CD4-positive, alpha-beta T cell treated with Interleukin-4 for 1 hour (primary cell): ENCODE results near the gene RNF227.
A peak's percentile ranks its signal among the peaks of the same experiment; 100 is the strongest.
"Not testable (repeated sequence)": the region's sequence is repeated elsewhere in the genome, so short reads cannot be mapped to it uniquely, and the experiment has no call there.

Experiments used
- DNase-seq, 2 donors: peaks; one replicate each; pipeline ENCODE4 v3.0.0-alpha.2; 2020 to 2022

The RNF227 gene

GRCh38 chr17:7887482-7888183, 28.5 kb downstream of the RNF227 start:
- peak; percentile 95 to 98 for DNase-seq

- DNase-seq: no peak
These were observed 29.0 kb downstream of the RNF227 start for GRCh38 chr17:7887038-7887481.

GRCh38 chr17:7886227-7887037, 29.7 kb downstream of the RNF227 start:
- DNase-seq: peak; percentile 74 to 78

DNA sequence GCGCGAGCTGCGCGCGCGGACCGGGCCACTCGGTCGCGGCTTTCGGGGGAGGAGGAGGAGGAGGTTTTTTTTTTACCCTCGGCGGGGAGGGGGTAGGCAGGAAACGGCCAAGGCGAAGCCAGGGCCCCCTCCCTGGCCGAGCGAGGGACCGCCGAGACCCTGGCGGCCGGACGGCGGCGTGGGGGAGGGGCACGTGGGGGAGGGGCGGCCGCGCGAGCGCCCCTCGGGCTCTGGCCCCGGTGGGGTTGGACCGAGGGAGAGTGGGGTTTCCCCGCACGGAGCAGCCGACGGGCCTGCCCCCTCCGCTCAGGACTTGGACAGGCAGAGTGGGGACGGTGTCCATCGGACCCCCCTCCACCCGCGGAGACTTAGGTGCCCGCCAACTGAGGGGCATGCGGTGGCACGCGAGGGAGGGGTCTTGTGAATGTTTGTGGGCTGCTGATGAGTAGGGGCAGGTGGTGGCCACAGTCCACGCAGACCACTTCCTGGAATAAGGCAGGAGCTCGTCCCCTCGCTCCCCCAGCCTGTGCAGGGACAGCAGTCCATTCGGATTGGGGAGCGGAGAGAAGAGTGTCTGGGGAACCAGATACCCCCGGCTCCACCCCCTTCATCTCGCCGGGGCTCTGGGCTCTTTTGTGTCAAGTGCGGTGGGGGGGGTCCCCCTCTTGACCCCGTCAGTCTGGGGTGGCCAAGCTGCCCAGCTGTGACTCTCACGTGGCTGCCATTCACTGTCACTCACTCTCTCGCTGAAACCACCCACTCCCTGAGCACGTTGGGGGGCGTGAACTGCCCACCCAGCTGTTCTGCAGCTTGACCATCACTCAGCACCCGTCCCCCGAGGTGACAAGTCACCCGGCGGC, 30.5 kb downstream of the RNF227 start:
- DNase-seq: peak; percentile 56 to 57

- peak; percentile 41 to 54 for DNase-seq
These were observed 31.3 kb downstream of the RNF227 start for GRCh38 chr17:7884581-7885366.

GRCh38 chr17:7883781-7884386, 32.2 kb downstream of the RNF227 start:
- peak; percentile 65 to 79 for DNase-seq

DNA sequence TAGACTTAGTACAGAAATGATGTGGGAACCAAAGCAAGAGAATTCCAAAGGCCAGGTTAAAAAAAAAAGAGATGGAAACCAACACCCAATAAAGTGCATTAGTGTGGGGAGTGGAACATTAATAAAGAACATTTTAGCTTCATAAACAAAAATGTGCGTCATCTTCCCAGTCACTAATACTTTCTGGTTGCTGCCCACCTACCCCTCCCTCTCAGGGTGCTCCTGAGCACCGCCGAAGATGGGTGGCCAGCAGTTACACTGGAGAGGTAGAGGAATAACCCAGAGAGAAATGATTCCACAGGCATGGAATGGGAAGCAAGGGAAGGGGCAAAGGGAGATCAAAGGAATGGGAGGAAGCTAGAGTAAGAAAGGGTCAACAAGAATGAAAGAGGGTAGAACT, 33.5 kb downstream of the RNF227 start:
- DNase-seq: no peak

- DNase-seq: no peak
These were observed 34.0 kb downstream of the RNF227 start for GRCh38 chr17:7882068-7882467.

DNA sequence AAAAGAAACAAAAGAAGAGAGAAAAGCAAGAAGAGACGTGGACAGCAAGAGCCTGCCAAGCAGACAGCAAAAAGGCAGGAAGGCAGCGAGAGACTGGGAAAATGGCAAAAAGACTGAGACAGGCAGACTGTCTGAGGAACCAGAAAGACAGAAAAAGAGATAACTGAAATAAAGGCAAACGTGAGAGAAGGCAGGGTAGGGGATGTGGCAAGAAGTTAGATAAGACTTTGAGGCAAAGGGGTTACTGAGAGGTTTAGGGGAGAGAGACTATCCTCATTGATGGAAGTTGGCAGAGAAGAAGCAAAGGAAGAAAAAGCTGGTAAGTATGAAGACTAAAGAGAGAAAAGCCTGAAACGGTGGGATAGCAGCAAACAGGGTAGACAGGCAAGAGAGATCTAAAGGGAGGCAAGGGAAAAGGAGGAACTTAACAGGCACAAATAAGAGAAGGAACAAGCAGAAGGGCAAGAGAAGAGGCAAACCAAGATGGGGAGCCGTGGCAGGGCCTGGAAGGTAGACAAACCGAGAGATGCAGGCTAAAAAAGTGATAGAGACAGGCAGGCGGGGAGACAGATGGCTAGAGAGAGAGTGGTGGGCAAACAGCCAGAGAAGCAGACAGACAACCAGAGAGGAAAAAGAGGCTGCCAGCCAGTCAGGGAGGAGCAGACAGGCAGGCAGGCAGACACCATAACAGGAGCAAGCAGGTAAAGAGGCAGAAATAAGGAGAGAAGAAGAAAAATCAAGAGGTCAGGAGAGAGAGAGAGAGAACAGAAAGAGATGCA, 34.6 kb downstream of the RNF227 start:
- DNase-seq: no peak

- DNase-seq: no peak
These were observed 35.8 kb downstream of the RNF227 start for GRCh38 chr17:7880076-7880868.

DNA sequence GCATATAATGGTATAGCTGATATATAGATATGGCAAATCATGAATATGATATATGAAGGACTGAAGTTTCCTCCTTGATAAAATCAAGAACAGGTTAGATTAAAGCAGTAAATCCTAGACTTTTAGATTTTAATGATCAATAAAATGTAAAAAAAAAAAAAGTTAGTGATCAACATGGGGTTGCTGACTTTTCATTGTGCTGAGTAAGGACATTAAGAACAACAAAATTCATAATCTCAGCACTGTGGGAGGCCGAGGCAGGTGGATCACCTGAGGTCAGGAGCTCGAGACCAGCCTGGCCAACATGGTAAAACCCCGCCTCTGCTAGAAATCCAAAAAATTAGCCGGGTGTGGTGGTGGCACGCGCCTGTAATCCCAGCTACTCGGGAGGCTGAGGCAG, 37.9 kb downstream of the RNF227 start:
- DNase-seq: no peak

- DNase-seq: no peak
These were observed 40.2 kb downstream of the RNF227 start for GRCh38 chr17:7875804-7876370.

DNA sequence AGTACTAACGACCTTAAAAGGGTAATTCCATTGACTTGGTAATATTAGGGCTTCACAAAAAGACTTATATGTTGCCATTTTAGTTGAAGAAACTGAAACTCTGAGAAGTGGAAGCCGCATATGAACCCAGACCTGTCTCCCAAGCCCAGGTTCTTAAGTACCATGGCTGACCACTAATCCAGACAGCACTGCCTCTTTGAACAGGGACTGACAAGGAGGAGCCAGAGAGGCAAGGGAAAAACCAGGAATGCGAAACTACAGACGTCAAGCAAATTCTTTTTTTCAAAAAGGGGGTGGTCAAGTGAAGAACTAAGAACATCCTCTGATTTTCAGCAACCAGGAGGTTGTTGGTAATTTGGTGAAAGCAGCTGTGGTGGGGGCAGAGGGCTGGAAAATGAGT, 43.0 kb downstream of the RNF227 start:
- DNase-seq: no peak

DNA sequence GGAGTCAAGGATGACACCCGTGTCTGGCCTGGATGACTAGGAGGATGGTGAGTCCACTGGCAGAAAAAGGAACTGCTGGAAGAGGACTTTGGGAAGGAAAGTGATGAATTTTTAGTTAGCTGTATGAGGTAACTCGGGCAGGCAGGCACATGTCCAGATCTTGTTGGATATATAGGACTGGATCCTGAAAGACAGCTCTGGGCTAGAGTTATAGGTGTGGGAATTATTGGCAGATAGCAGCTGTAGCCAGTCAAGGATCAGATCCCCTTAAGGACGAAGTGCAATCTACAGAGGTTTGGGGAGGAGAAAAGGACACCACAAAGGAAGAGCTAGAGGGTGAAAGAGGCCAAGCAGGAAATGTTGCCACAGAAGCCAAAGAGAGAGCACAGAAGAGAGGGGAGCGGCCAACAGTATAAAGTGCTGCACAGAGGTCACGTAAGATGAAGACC, 48.2 kb downstream of the RNF227 start:
- DNase-seq: peak in 1 of 2 donors; percentile 37

DNA sequence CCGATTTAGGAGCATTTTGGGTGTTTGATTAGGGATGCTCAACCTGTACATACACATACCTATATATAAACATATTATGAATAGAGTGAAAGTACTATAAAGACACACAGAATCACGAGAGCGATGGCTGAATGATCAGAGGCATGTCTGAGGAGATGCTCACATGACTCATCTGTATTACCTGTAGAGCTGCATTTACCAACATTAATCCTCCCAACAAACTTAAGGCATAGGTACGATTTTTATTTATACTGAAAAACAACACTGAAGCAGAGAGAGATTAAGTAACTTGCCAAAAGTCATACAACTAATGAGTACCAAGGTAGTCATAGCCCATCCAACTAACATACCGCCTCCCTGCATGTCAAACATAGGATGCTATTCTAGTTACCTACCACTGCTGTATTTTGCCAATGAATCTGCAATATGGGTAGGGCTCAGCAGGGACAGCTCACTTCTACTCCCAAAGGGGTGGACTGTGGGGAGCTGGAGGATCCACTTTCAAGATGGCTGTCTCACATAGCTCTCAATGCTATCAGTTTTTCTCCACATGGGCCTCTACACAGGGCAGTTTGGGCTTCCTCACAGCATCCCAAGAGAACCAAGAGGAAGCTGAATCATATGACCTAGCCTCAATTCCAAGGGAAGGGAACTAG, 51.0 kb downstream of the RNF227 start:
- no peak for DNase-seq

- DNase-seq: not testable (repeated sequence)
These were observed 51.7 kb downstream of the RNF227 start for GRCh38 chr17:7864384-7864783.
